HEK293 (cell line): Measurements from ENCODE around the gene AGO3.
A peak's percentile ranks its signal among the peaks of the same experiment; 100 is the strongest.

Source experiments
- CTCF ChIA-PET: fragments of 350-600 bp; formaldehyde crosslinking; extraction: SDS; loops from one replicate; lab custom pipeline; 2021; ENCODE audit warnings: antibody characterized with exemption; lab: Yijun Ruan, JAX
- POLR2A ChIA-PET: fragments of 300-600 bp; formaldehyde crosslinking; extraction: SDS; loops from one replicate; lab custom pipeline; 2020; ENCODE audit warnings: antibody characterized with exemption, inconsistent platforms; lab: Yijun Ruan, JAX
- H3K27ac ChIP-seq: fragments of 200-500 bp; sonication (Bioruptor generic); 2 replicates; pipeline ENCODE4 v1.5.1; 2014; ENCODE audit warnings: low read depth, low read length, control low read depth, inconsistent platforms; ENCODE audit errors: extremely low read depth
- H3K36me3 ChIP-seq, 2 experiments: fragments of 200-500 bp in 1 of 2; sonication (Bioruptor generic) in 1 of 2; 1 replicate in 1 of 2; 2 replicates in 1 of 2; pipeline ENCODE4 v1.5.1; 2014 to 2017; ENCODE audit warnings: inconsistent platforms in 2 of 2, low read length in 2 of 2; ENCODE audit not compliant: control insufficient read depth in 2 of 2, insufficient read depth in 1 of 2
- H3K4me1 ChIP-seq: fragments of 200-500 bp; sonication (Bioruptor generic); 2 replicates; pipeline ENCODE4 v1.5.1; 2014; ENCODE audit warnings: mild to moderate bottlenecking, low read length, inconsistent platforms; ENCODE audit not compliant: control insufficient read depth, insufficient read depth
- H3K4me3 ChIP-seq: 2 replicates; pipeline ENCODE4 v1.5.1; 2011; ENCODE audit warnings: low read depth, mild to moderate bottlenecking, control low read depth, low read length, moderate library complexity
- H3K9me3 ChIP-seq: fragments of 200-500 bp; sonication (Bioruptor generic); 2 replicates; pipeline ENCODE4 v1.5.1; 2014; ENCODE audit warnings: low read depth, low read length, inconsistent platforms; ENCODE audit not compliant: control insufficient read depth, insufficient read depth
- GLIS1 ChIP-seq: fragments of 450-650 bp; formaldehyde crosslinking; IDR thresholded peaks from 2 replicates; pipeline ENCODE4 v1.5.1; 2016; ENCODE audit warnings: missing biosample characterization, missing genetic modification characterization
- HIC1 ChIP-seq: fragments of 450-650 bp; formaldehyde crosslinking; IDR thresholded peaks from 2 replicates; pipeline ENCODE4 v1.5.1; 2016; ENCODE audit warnings: missing biosample characterization, missing genetic modification characterization
- YY1 ChIP-seq: fragments of 450-650 bp; formaldehyde crosslinking; IDR thresholded peaks from 2 replicates; pipeline ENCODE4 v1.5.1; 2018; ENCODE audit warnings: missing biosample characterization, missing genetic modification characterization
- ZBTB17 ChIP-seq: fragments of 450-650 bp; formaldehyde crosslinking; IDR thresholded peaks from 2 replicates; pipeline ENCODE4 v1.5.1; 2016; ENCODE audit warnings: missing biosample characterization, missing genetic modification characterization
- ZBTB21 ChIP-seq: fragments of 450-650 bp; formaldehyde crosslinking; IDR thresholded peaks from 2 replicates; pipeline ENCODE4 v1.5.1; 2017; ENCODE audit warnings: missing biosample characterization, missing genetic modification characterization
- ZFHX2 ChIP-seq: fragments of 450-650 bp; formaldehyde crosslinking; conservative IDR thresholded peaks from 2 replicates; pipeline ENCODE4 v1.5.1; 2016; ENCODE audit warnings: missing biosample characterization, missing genetic modification characterization
- ZIC2 ChIP-seq: fragments of 450-650 bp; formaldehyde crosslinking; IDR thresholded peaks from 2 replicates; pipeline ENCODE4 v1.5.1; 2016; ENCODE audit warnings: missing biosample characterization, missing genetic modification characterization
- ZNF157 ChIP-seq: fragments of 450-650 bp; formaldehyde crosslinking; IDR thresholded peaks from 2 replicates; pipeline ENCODE4 v1.5.1; 2016; ENCODE audit warnings: missing biosample characterization, missing genetic modification characterization
- ZNF2 ChIP-seq: fragments of 450-650 bp; formaldehyde crosslinking; IDR thresholded peaks from 2 replicates; pipeline ENCODE4 v1.5.1; 2016; ENCODE audit warnings: missing biosample characterization, missing genetic modification characterization
- ZNF335 ChIP-seq: fragments of 450-650 bp; formaldehyde crosslinking; conservative IDR thresholded peaks from 2 replicates; pipeline ENCODE4 v1.5.1; 2016; ENCODE audit warnings: missing biosample characterization, missing genetic modification characterization
- ZNF37A ChIP-seq: fragments of 450-650 bp; IDR thresholded peaks from 2 replicates; pipeline ENCODE4 v1.5.1; 2018; ENCODE audit warnings: missing biosample characterization, missing genetic modification characterization
- ZNF529 ChIP-seq: fragments of 450-650 bp; formaldehyde crosslinking; IDR thresholded peaks from 2 replicates; pipeline ENCODE4 v1.5.1; 2017; ENCODE audit warnings: missing genetic modification characterization, missing biosample characterization; ENCODE audit not compliant: insufficient replicate concordance
- ZNF785 ChIP-seq: fragments of 450-650 bp; formaldehyde crosslinking; IDR thresholded peaks from 2 replicates; pipeline ENCODE4 v1.5.1; 2016; ENCODE audit warnings: missing biosample characterization, missing genetic modification characterization
- TF ChIP-seq, protein P1 (sequence below): fragments of 450-650 bp; IDR thresholded peaks from 2 replicates; pipeline ENCODE4 v1.5.1; 2018; ENCODE audit warnings: missing biosample characterization, mild to moderate bottlenecking, missing genetic modification characterization
- TF ChIP-seq, protein P2 (sequence below): fragments of 450-650 bp; IDR thresholded peaks from 2 replicates; pipeline ENCODE4 v1.5.1; 2018; ENCODE audit warnings: missing biosample characterization, missing genetic modification characterization

AGO3 gene

DNA sequence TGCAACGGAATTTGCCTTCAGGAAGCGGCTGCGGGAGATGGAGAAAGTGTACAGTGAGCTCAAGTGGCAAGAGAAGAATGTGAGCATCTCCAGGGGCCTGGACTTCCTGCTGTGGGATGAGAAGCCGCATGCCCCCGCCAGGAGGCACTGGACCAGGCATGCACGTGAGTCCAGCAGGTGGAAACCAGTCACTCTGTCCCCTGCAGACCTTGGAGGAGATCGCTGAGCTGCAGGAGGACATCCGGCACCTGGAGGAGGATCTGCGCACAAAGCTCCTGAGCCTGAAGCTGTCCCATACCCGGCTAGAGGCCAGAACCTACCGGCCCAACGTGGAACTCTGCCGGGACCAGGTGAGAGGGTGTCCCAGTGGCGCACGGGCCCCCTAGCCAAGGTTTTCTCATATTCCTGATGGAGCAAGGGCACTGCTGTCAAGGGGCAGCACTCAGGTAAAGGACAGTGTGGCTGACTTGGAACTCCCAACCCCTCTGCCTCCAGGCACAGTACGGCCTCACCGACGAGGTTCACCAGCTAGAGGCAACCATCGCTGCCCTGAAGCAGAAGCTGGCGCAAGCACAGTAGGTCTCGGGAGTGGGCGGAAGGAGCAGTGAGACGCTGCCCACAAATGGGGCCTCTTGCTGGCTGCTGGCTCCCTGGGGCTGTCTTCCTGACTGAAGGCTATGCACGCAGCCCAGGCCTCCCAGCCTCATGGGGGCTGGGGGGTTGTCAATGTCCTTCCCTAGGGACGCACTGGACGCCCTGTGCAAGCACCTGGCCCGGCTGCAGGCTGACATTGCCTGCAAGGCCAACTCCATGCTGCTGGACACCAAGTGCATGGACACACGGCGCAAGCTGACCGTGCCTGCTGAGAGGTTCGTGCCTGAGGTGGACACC, 156.6 kb downstream of the AGO3 start:
- no peak for TF ChIP-seq ZNF335
- no peak for TF ChIP-seq ZBTB21
- TF ChIP-seq ZIC2 (tag by site-specific recombination): peak; percentile 61
- TF ChIP-seq, protein P1, sequence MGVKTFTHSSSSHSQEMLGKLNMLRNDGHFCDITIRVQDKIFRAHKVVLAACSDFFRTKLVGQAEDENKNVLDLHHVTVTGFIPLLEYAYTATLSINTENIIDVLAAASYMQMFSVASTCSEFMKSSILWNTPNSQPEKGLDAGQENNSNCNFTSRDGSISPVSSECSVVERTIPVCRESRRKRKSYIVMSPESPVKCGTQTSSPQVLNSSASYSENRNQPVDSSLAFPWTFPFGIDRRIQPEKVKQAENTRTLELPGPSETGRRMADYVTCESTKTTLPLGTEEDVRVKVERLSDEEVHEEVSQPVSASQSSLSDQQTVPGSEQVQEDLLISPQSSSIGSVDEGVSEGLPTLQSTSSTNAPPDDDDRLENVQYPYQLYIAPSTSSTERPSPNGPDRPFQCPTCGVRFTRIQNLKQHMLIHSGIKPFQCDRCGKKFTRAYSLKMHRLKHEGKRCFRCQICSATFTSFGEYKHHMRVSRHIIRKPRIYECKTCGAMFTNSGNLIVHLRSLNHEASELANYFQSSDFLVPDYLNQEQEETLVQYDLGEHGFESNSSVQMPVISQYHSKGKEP (tag by site-specific recombination): no peak
- no peak for TF ChIP-seq ZNF529 (tag by site-specific recombination)
- TF ChIP-seq, protein P2, sequence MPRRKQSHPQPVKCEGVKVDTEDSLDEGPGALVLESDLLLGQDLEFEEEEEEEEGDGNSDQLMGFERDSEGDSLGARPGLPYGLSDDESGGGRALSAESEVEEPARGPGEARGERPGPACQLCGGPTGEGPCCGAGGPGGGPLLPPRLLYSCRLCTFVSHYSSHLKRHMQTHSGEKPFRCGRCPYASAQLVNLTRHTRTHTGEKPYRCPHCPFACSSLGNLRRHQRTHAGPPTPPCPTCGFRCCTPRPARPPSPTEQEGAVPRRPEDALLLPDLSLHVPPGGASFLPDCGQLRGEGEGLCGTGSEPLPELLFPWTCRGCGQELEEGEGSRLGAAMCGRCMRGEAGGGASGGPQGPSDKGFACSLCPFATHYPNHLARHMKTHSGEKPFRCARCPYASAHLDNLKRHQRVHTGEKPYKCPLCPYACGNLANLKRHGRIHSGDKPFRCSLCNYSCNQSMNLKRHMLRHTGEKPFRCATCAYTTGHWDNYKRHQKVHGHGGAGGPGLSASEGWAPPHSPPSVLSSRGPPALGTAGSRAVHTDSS (tag by site-specific recombination): no peak
- no peak for TF ChIP-seq HIC1 (tag by site-specific recombination)
- no peak for TF ChIP-seq ZNF37A (tag by site-specific recombination)
- peak; percentile 62 for TF ChIP-seq GLIS1
- peak; percentile 30; the same call in 1 of the 2 replicates for TF ChIP-seq ZFHX2 (tag by site-specific recombination)
- peaks cover 4 to 26% of the 10 kb centered on the region in 2 experiments; a peak in 2 of 3 replicates for H3K36me3 ChIP-seq
- ChIA-PET CTCF (interaction anchor here (0.5 to 1.2 kb wide), 5 partner anchors 51 to 1348 kb away, joined by 3 to 5 read pairs (median 4); no protein-coding TSS in a partner anchor), POLR2A (interaction anchor here (0.5 kb wide), 1 partner anchor 208 kb away, joined by 3 read pairs; no protein-coding TSS in a partner anchor)
- H3K4me3 ChIP-seq: no peak overlapping the region
- H3K27ac ChIP-seq: no peak overlapping the region
- no peaks in the 10 kb centered on the region for H3K4me1 ChIP-seq
- H3K9me3 ChIP-seq: no peaks in the 10 kb centered on the region

- peaks cover 4 to 34% of the 10 kb centered on the region in 2 experiments; a peak in 2 of 3 replicates for H3K36me3 ChIP-seq
- H3K4me1 ChIP-seq: no peaks in the 10 kb centered on the region
- H3K4me3 ChIP-seq: peak overlapping the region; percentile 91
- POLR2A ChIA-PET: no interaction called here
- H3K9me3 ChIP-seq: no peaks in the 10 kb centered on the region
- TF ChIP-seq ZIC2 (tag by site-specific recombination) (peak; percentile 89; the same call in 1 of the 2 replicates), ZNF785 (tag by site-specific recombination) (no peak), ZNF2 (tag by site-specific recombination) (no peak), ZBTB17 (tag by site-specific recombination) (no peak), YY1 (no peak), ZNF157 (tag by site-specific recombination) (no peak)
- H3K27ac ChIP-seq: peak overlapping the region; percentile 65; the same call in 1 of the 2 replicates
- CTCF ChIA-PET: no interaction called here
These were observed 157.3 kb downstream of the AGO3 start for GRCh38 chr1:36088265-36088576.
